ENCODE data around the gene ST8SIA1.
"Not testable (repeated sequence)": the region's sequence is repeated elsewhere in the genome, so short reads cannot be mapped to it uniquely, and the experiment has no call there.

ST8SIA1 gene

GRCh38 chr12:22172501-22172900 is 162.0 kb downstream of the ST8SIA1 start:
- no peak for DNase-seq (ENCODE audit: low read depth in 2 of 2)

- no peak for DNase-seq (ENCODE audit: low read depth in 2 of 2)
Measured at GRCh38 chr12:22169376-22169775, 165.1 kb downstream of the ST8SIA1 start.

GRCh38 chr12:22164139-22164538 is 170.4 kb downstream of the ST8SIA1 start:
- DNase-seq (ENCODE audit: low read depth in 2 of 2), result no peak

GRCh38 chr12:22163594-22163993 is 170.9 kb downstream of the ST8SIA1 start:
- no peak for DNase-seq (ENCODE audit: low read depth in 2 of 2)

- DNase-seq (ENCODE audit: low read depth in 2 of 2), result no peak
Measured at GRCh38 chr12:22160396-22161003, 174.0 kb downstream of the ST8SIA1 start.

GRCh38 chr12:22149286-22149685 is 185.2 kb downstream of the ST8SIA1 start:
- DNase-seq (ENCODE audit: low read depth in 2 of 2), result not testable (repeated sequence)

- DNase-seq (ENCODE audit: low read depth in 2 of 2), result not testable (repeated sequence)
Measured at GRCh38 chr12:22146686-22147085, 187.8 kb downstream of the ST8SIA1 start.

Data from fibroblast of skin of left quadriceps (primary cell).